Mesothelial cell of epicardium (in vitro differentiated cells): ENCODE measurements around the gene TBCE. TPM values are rescaled to one million over a fixed set of nuclear protein-coding genes. Genes with fewer than 3 reads are reported as not detected.

Experiments
- DNase-seq, 2 experiments: peaks; one replicate each; pipeline ENCODE4 v3.0.0; 2021; ENCODE audit warnings: low spot score in 2 of 2; ENCODE audit not compliant: unreplicated experiment in 2 of 2
- H3K27ac Mint-ChIP-seq: 2 replicates; pipeline ENCODE4 v1.8.0; 2021; ENCODE audit warnings: mixed read lengths
- H3K27me3 Mint-ChIP-seq: 2 replicates; pipeline ENCODE4 v1.8.0; 2021; ENCODE audit warnings: low read depth, mixed read lengths
- H3K36me3 Mint-ChIP-seq: 2 replicates; pipeline ENCODE4 v1.8.0; 2021; ENCODE audit warnings: mixed read lengths
- H3K4me1 Mint-ChIP-seq: 2 replicates; pipeline ENCODE4 v1.8.0; 2021; ENCODE audit warnings: mixed read lengths
- H3K4me3 Mint-ChIP-seq: 2 replicates; pipeline ENCODE4 v1.8.0; 2021; ENCODE audit warnings: mild to moderate bottlenecking, moderate library complexity, mixed read lengths
- H3K9me3 Mint-ChIP-seq: 2 replicates; pipeline ENCODE4 v1.8.0; 2021; ENCODE audit warnings: mixed read lengths
- total RNA-seq: library from RNA; stranded (reverse); gene quantifications from 3 replicates; pipeline ENCODE4 v1.2.1, GENCODE V29; 2021
- TF ChIP-seq, protein P1 (sequence below): fragments of 200-600 bp; sonication (generic); IDR thresholded peaks from one replicate; pipeline ENCODE4 v1.5.0; 2021; ENCODE audit warnings: antibody characterized with exemption; ENCODE audit not compliant: unreplicated experiment

The TBCE gene
- total RNA-seq, 1 donor from 2014 or later = 29.5 TPM

- TF ChIP-seq, protein P1, sequence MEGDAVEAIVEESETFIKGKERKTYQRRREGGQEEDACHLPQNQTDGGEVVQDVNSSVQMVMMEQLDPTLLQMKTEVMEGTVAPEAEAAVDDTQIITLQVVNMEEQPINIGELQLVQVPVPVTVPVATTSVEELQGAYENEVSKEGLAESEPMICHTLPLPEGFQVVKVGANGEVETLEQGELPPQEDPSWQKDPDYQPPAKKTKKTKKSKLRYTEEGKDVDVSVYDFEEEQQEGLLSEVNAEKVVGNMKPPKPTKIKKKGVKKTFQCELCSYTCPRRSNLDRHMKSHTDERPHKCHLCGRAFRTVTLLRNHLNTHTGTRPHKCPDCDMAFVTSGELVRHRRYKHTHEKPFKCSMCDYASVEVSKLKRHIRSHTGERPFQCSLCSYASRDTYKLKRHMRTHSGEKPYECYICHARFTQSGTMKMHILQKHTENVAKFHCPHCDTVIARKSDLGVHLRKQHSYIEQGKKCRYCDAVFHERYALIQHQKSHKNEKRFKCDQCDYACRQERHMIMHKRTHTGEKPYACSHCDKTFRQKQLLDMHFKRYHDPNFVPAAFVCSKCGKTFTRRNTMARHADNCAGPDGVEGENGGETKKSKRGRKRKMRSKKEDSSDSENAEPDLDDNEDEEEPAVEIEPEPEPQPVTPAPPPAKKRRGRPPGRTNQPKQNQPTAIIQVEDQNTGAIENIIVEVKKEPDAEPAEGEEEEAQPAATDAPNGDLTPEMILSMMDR = no peak
- no peak overlapping the region for H3K4me3 Mint-ChIP-seq
Observed at GRCh38 chr1:235425357-235425756, 58.1 kb downstream of the TBCE start.

GRCh38 chr1:235426143-235426542, 58.9 kb downstream of the TBCE start:
- Mint-ChIP-seq H3K36me3 (peaks cover 4% of the 10 kb centered on the region), H3K4me1 (peaks cover 6% of the 10 kb centered on the region), H3K9me3 (no peaks in the 10 kb centered on the region), H3K27me3 (no peaks in the 10 kb centered on the region), H3K4me3 (no peak overlapping the region), H3K27ac (no peak overlapping the region)
- no peak for DNase-seq
- TF ChIP-seq, protein P1 = no peak

More at GRCh38 chr1:235425357-235425756, 58.1 kb downstream of the TBCE start:
- no peak for DNase-seq
- Mint-ChIP-seq H3K36me3 (peaks cover 4% of the 10 kb centered on the region), H3K27ac (no peak overlapping the region), H3K9me3 (no peaks in the 10 kb centered on the region), H3K4me1 (peaks cover 6% of the 10 kb centered on the region), H3K27me3 (no peaks in the 10 kb centered on the region)

- Mint-ChIP-seq H3K4me1 (peaks cover 6% of the 10 kb centered on the region), H3K27ac (no peak overlapping the region), H3K27me3 (no peaks in the 10 kb centered on the region), H3K9me3 (no peaks in the 10 kb centered on the region), H3K36me3 (peaks cover 3% of the 10 kb centered on the region), H3K4me3 (no peak overlapping the region)
- DNase-seq = no peak
- TF ChIP-seq, protein P1 = no peak
Observed at GRCh38 chr1:235426680-235427079, 59.5 kb downstream of the TBCE start.

GRCh38 chr1:235427447-235427846, 60.2 kb downstream of the TBCE start:
- Mint-ChIP-seq H3K4me1 (peaks cover 6% of the 10 kb centered on the region), H3K36me3 (peaks cover 4% of the 10 kb centered on the region), H3K9me3 (no peaks in the 10 kb centered on the region), H3K4me3 (no peak overlapping the region), H3K27ac (no peak overlapping the region), H3K27me3 (no peaks in the 10 kb centered on the region)
- DNase-seq = no peak
- TF ChIP-seq, protein P1 = no peak

DNA sequence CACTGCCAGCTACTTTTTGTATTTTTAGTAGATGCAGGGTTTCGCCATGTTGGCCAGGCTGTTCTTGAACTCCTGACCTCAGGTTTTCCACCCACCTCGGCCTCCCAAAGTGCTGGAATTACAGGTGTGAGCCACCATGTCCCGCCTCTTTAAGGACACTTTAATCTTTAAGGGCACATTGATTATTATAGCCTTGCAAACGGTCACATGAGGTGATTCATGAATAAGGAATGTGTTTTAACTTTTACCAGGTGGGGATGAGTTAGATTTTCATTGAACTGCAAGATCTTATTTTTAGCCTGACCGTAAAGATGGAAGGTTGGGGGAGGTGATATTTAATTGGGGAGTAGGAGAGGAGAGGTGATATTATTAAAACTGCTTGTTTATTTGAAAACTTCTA, 61.9 kb downstream of the TBCE start:
- TF ChIP-seq, protein P1 = no peak
- H3K4me1 Mint-ChIP-seq = no peaks in the 10 kb centered on the region

DNA sequence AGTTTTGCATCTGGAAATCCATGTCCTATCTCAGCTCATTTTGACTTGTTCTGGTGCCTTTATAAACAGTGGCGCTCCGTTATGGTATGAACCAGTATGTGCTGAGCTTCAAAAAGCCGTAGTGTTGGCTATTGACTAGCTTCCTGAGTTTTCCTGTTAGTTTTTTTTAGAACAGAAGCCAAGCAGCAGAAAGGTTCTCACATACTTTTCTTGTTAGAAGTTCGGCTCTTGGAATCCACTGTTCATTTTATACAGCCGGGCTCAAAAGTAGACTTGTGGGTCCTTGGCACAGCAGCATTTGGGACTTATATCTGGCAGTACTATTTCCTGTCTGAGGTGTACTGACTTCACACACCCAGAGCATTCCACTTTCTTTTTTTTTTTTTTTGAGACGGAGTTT, 63.8 kb downstream of the TBCE start:
- Mint-ChIP-seq H3K4me3 (no peak overlapping the region), H3K4me1 (no peaks in the 10 kb centered on the region), H3K36me3 (peaks cover 15% of the 10 kb centered on the region), H3K9me3 (no peaks in the 10 kb centered on the region), H3K27ac (no peak overlapping the region), H3K27me3 (no peaks in the 10 kb centered on the region)
- TF ChIP-seq, protein P1 = no peak
- DNase-seq = no peak

More for the DNA sequence above, 61.9 kb downstream of the TBCE start:
- Mint-ChIP-seq H3K4me3 (no peak overlapping the region), H3K36me3 (peaks cover 9% of the 10 kb centered on the region), H3K27ac (no peak overlapping the region), H3K9me3 (no peaks in the 10 kb centered on the region), H3K27me3 (no peaks in the 10 kb centered on the region)
- no peak for DNase-seq
